GM23338 (cell line): ENCODE measurements around the gene PNPLA2. TPM values are rescaled to one million over a fixed set of nuclear protein-coding genes. Genes with fewer than 3 reads are reported as not detected.

ENCODE experiments used
- ATAC-seq: fragments of 200-7000 bp; cut with Tn5 transposase; 3 replicates; pipeline ENCODE4 v1.9.1; 2020
- DNase-seq: peaks from one replicate; pipeline ENCODE4 v3.0.0-alpha.2; 2015; ENCODE audit warnings: low spot score
- H2AFZ ChIP-seq: fragments of 200-600 bp; sonication (generic); 2 replicates; pipeline ENCODE4 v1.8.0; 2016; ENCODE audit warnings: antibody characterized with exemption, mild to moderate bottlenecking, moderate library complexity
- H3F3A ChIP-seq: fragments of 200-600 bp; sonication (generic); replicated peaks from 2 replicates; pipeline ENCODE4 v1.8.0; 2017; ENCODE audit warnings: antibody characterized with exemption, mixed run types, low read depth
- H3K27ac ChIP-seq: fragments of 200-600 bp; sonication (generic); 2 replicates; pipeline ENCODE4 v1.6.1; 2016; ENCODE audit warnings: low read depth
- H3K27me3 ChIP-seq: fragments of 200-600 bp; sonication (generic); 2 replicates; pipeline ENCODE4 v1.8.0; 2016; ENCODE audit warnings: mild to moderate bottlenecking, mixed run types, moderate library complexity; ENCODE audit not compliant: insufficient read depth
- H3K36me3 ChIP-seq: fragments of 200-600 bp; sonication (generic); 2 replicates; pipeline ENCODE4 v1.8.0; 2016; ENCODE audit warnings: mild to moderate bottlenecking; ENCODE audit not compliant: insufficient read depth
- H3K4me1 ChIP-seq: fragments of 200-600 bp; sonication (generic); 2 replicates; pipeline ENCODE4 v1.8.0; 2016; ENCODE audit warnings: mild to moderate bottlenecking, moderate library complexity; ENCODE audit not compliant: insufficient read depth
- H3K4me2 ChIP-seq: fragments of 200-600 bp; sonication (generic); 2 replicates; pipeline ENCODE4 v1.7.1; 2017; ENCODE audit warnings: mixed run types
- H3K4me3 ChIP-seq: fragments of 200-600 bp; sonication (generic); 2 replicates; pipeline ENCODE4 v1.6.1; 2016; ENCODE audit warnings: mixed run types
- H3K79me2 ChIP-seq: fragments of 200-600 bp; sonication (generic); replicated peaks from 2 replicates; pipeline ENCODE4 v1.8.0; 2017; ENCODE audit warnings: mild to moderate bottlenecking; ENCODE audit not compliant: insufficient read depth
- H3K9me2 ChIP-seq: fragments of 200-600 bp; sonication (generic); 2 replicates; pipeline ENCODE4 v1.8.0; 2017; ENCODE audit not compliant: insufficient read depth
- H4K20me1 ChIP-seq: fragments of 200-600 bp; sonication (generic); replicated peaks from 2 replicates; pipeline ENCODE4 v1.8.0; 2017; ENCODE audit warnings: mild to moderate bottlenecking; ENCODE audit not compliant: insufficient read depth
- H3K27ac Mint-ChIP-seq: 2 replicates; pipeline ENCODE4 v1.8.0; 2020; ENCODE audit warnings: inconsistent platforms, mild to moderate bottlenecking, moderate library complexity, mixed read lengths
- H3K27me3 Mint-ChIP-seq: 3 replicates; pipeline ENCODE4 v1.8.0; 2022; ENCODE audit warnings: low read depth, mild to moderate bottlenecking, moderate library complexity, mixed read lengths, inconsistent platforms; ENCODE audit not compliant: insufficient read depth, poor library complexity
- H3K36me3 Mint-ChIP-seq: 3 replicates; pipeline ENCODE4 v1.8.0; 2021; ENCODE audit warnings: low read depth, mild to moderate bottlenecking, inconsistent platforms, moderate library complexity, mixed read lengths
- H3K4me1 Mint-ChIP-seq: 3 replicates; pipeline ENCODE4 v1.8.0; 2020; ENCODE audit warnings: mild to moderate bottlenecking, inconsistent platforms, mixed read lengths
- H3K4me3 Mint-ChIP-seq: 3 replicates; pipeline ENCODE4 v1.8.0; 2021; ENCODE audit warnings: moderate library complexity, mild to moderate bottlenecking, inconsistent platforms, mixed read lengths
- H3K9me3 Mint-ChIP-seq: 3 replicates; pipeline ENCODE4 v1.8.0; 2020; ENCODE audit warnings: moderate library complexity, mild to moderate bottlenecking, inconsistent platforms, mixed read lengths
- CREB1 ChIP-seq: fragments of 250-450 bp; sonication (Bioruptor Pico); IDR thresholded peaks from 2 replicates; pipeline ENCODE4 v1.5.0; 2020; ENCODE audit warnings: low read depth, mild to moderate bottlenecking, moderate library complexity
- CTCF ChIP-seq, 2 experiments: fragments of 200-600 bp in 1 of 2; sonication (generic) in 1 of 2; conservative IDR thresholded peaks; 2 replicates each; pipeline versions ENCODE4 v1.5.1 to v1.6.1; 2016 to 2017; ENCODE audit warnings: antibody characterized with exemption in 2 of 2, low read depth in 2 of 2, mild to moderate bottlenecking in 2 of 2, moderate library complexity in 1 of 2
- ETS1 ChIP-seq: IDR thresholded peaks from 2 replicates; pipeline ENCODE4 v1.6.1; 2016; ENCODE audit warnings: antibody characterized with exemption
- EZH2 ChIP-seq: fragments of 200-600 bp; sonication (generic); IDR thresholded peaks from one replicate; pipeline ENCODE4 v1.8.0; 2017; ENCODE audit warnings: antibody characterized with exemption, mild to moderate bottlenecking, low read depth; ENCODE audit not compliant: unreplicated experiment
- EZH2phosphoT487 ChIP-seq: fragments of 200-600 bp; sonication (generic); IDR thresholded peaks from one replicate; pipeline ENCODE4 v1.8.1; 2018; ENCODE audit warnings: antibody characterized with exemption; ENCODE audit not compliant: unreplicated experiment
- POLR2AphosphoS5 ChIP-seq: IDR thresholded peaks from 2 replicates; pipeline ENCODE4 v1.6.1; 2016; ENCODE audit warnings: antibody characterized with exemption, low read depth
- REST ChIP-seq: IDR thresholded peaks from one replicate; pipeline ENCODE4 v1.6.1; 2018; ENCODE audit warnings: antibody characterized with exemption; ENCODE audit not compliant: unreplicated experiment
- ZNF331 ChIP-seq: fragments of 250-450 bp; sonication (Bioruptor Pico); IDR thresholded peaks from 2 replicates; pipeline ENCODE4 v1.5.0; 2020; ENCODE audit warnings: low read depth, mild to moderate bottlenecking, moderate library complexity
- polyA plus RNA-seq: library from polyadenylated mRNA; unstranded; fragments of >200 nt; fragmentation: Nextera tagmentation; extraction: Ambion mirVana; gene quantifications from 2 replicates; pipeline ENCODE4 v1.2.1, GENCODE V29; 2016
- total RNA-seq: library from RNA; depleted of rRNA; stranded (reverse); fragments of >200 nt; shearing (Covaris generic); gene quantifications from 2 replicates; pipeline ENCODE4 v1.2.3, GENCODE V29; 2014

PNPLA2 gene
- total and polyA plus RNA-seq, 2 experiments from 2014 or later: 31.1 to 45.6 TPM

- peak overlapping the region; percentile 66 for H3K4me3 Mint-ChIP-seq
- DNase-seq (peak; percentile 84), ATAC-seq (peak; percentile 17)
- H3K27me3 ChIP-seq: no peaks in the 10 kb centered on the region
- no peak overlapping the region for H3K27ac ChIP-seq
- H3K4me3 ChIP-seq: peak overlapping the region; percentile 70
- H2AFZ ChIP-seq: no peak overlapping the region
- H3K36me3 Mint-ChIP-seq: no peaks in the 10 kb centered on the region
- H3K4me2 ChIP-seq: peak overlapping the region; percentile 90
- H3K79me2 ChIP-seq: 0 out of 2 replicates have a peak, but pooled peaks cover 3% of the 10 kb centered on the region
- H3K9me3 Mint-ChIP-seq: no peaks in the 10 kb centered on the region
- H3K27me3 Mint-ChIP-seq: peaks cover 18% of the 10 kb centered on the region
- no peaks in the 10 kb centered on the region for H3K9me2 ChIP-seq
- no peak for TF ChIP-seq ETS1
- H3K27ac Mint-ChIP-seq: no peak overlapping the region
- H3K4me1 ChIP-seq: peaks cover 31% of the 10 kb centered on the region
- H3F3A ChIP-seq: 0 out of 2 replicates have a peak, but pooled peaks cover 5% of the 10 kb centered on the region
- peaks cover 28% of the 10 kb centered on the region for H3K4me1 Mint-ChIP-seq
- H3K36me3 ChIP-seq: no peaks in the 10 kb centered on the region
- peaks cover 17% of the 10 kb centered on the region for H4K20me1 ChIP-seq
Measured at GRCh38 chr11:849104-849824, 30.6 kb downstream of the PNPLA2 start.

- H3K4me2 ChIP-seq: peak overlapping the region; percentile 97
Measured at GRCh38 chr11:849951-850774, 31.4 kb downstream of the PNPLA2 start.

GRCh38 chr11:850775-851763 is 32.4 kb downstream of the PNPLA2 start:
- Mint-ChIP-seq H3K4me1 (peaks cover 24% of the 10 kb centered on the region), H3K4me3 (peak overlapping the region; percentile 71), H3K9me3 (no peaks in the 10 kb centered on the region), H3K27ac (no peak overlapping the region), H3K36me3 (no peaks in the 10 kb centered on the region), H3K27me3 (peaks cover 16% of the 10 kb centered on the region)
- peaks cover 17% of the 10 kb centered on the region for H4K20me1 ChIP-seq
- H3K9me2 ChIP-seq: no peaks in the 10 kb centered on the region
- H2AFZ ChIP-seq: no peak overlapping the region
- peak; percentile 19 for ATAC-seq
- peak; percentile 73 for DNase-seq
- H3K4me2 ChIP-seq: peak overlapping the region; percentile 97
- H3K27ac ChIP-seq: no peak overlapping the region
- H3K4me1 ChIP-seq: peaks cover 19% of the 10 kb centered on the region
- H3F3A ChIP-seq: 0 out of 2 replicates have a peak, but pooled peaks cover 5% of the 10 kb centered on the region
- no peaks in the 10 kb centered on the region for H3K27me3 ChIP-seq
- H3K4me3 ChIP-seq: peak overlapping the region; percentile 89
- 0 out of 2 replicates have a peak, but pooled peaks cover 3% of the 10 kb centered on the region for H3K79me2 ChIP-seq
- no peaks in the 10 kb centered on the region for H3K36me3 ChIP-seq
- TF ChIP-seq EZH2phosphoT487: no peak
- no peak for TF ChIP-seq CREB1
- TF ChIP-seq REST: no peak
- TF ChIP-seq CTCF (conservative IDR thresholded peaks at IDR 0.05; ENCODE audit: low read depth in 2 of 2): peak; percentile 46 to 72
- no peak for TF ChIP-seq POLR2AphosphoS5
- TF ChIP-seq EZH2: no peak

More at GRCh38 chr11:849951-850774, 31.4 kb downstream of the PNPLA2 start:
- H3K27ac Mint-ChIP-seq: no peak overlapping the region
- H3K79me2 ChIP-seq: 0 out of 2 replicates have a peak, but pooled peaks cover 3% of the 10 kb centered on the region
- ATAC-seq (peak; percentile 5), DNase-seq (no peak)
- TF ChIP-seq ZNF331 (CRISPR knock-in tag): no peak
- peaks cover 17% of the 10 kb centered on the region for H4K20me1 ChIP-seq
- H2AFZ ChIP-seq: no peak overlapping the region
- peak overlapping the region; percentile 89 for H3K4me3 ChIP-seq
- no peaks in the 10 kb centered on the region for H3K36me3 Mint-ChIP-seq
- 0 out of 2 replicates have a peak, but pooled peaks cover 5% of the 10 kb centered on the region for H3F3A ChIP-seq
- H3K9me2 ChIP-seq: no peaks in the 10 kb centered on the region
- H3K4me1 Mint-ChIP-seq: peaks cover 25% of the 10 kb centered on the region
- H3K27me3 ChIP-seq: no peaks in the 10 kb centered on the region
- H3K27ac ChIP-seq: no peak overlapping the region
- H3K4me3 Mint-ChIP-seq: peak overlapping the region; percentile 71
- H3K4me1 ChIP-seq: peaks cover 26% of the 10 kb centered on the region
- H3K9me3 Mint-ChIP-seq: no peaks in the 10 kb centered on the region
- H3K27me3 Mint-ChIP-seq: peaks cover 15% of the 10 kb centered on the region
- no peaks in the 10 kb centered on the region for H3K36me3 ChIP-seq
